Ovary (tissue), 9 donors: Measurements from ENCODE around the gene SNCG. TPM values are rescaled to one million over a fixed set of nuclear protein-coding genes. Genes with fewer than 3 reads are reported as not detected.

Source experiments
- DNase-seq, 5 donors: peaks; one replicate each; pipeline ENCODE4 v3.0.0-alpha.2; 2019 to 2020
- H3K27ac ChIP-seq, 2 donors: fragments of 200-600 bp; one replicate each; pipeline versions ENCODE4 v1.5.1 to v1.8.0; 2019 to 2022
- H3K27me3 ChIP-seq: fragments of 200-600 bp; one replicate; pipeline ENCODE4 v1.8.0; 2022
- H3K36me3 ChIP-seq: fragments of 200-600 bp; sonication (generic); one replicate; pipeline ENCODE4 v1.5.1; 2019
- H3K4me1 ChIP-seq: one replicate; pipeline ENCODE4 v1.8.1; 2013; ENCODE audit warnings: mild to moderate bottlenecking, moderate library complexity; ENCODE audit not compliant: insufficient read depth
- H3K4me3 ChIP-seq: fragments of 200-600 bp; sonication (generic); one replicate; pipeline ENCODE4 v1.5.1; 2017
- H3K9me3 ChIP-seq, 2 donors: fragments of 200-600 bp in 1 of 2; sonication (generic) in 1 of 2; one replicate each; pipeline versions ENCODE4 v1.5.1 to v1.8.1; 2013 to 2019; ENCODE audit warnings: mild to moderate bottlenecking in 1 of 2, moderate library complexity in 1 of 2
- EP300 ChIP-seq: sonication (generic); formaldehyde crosslinking; IDR thresholded peaks from one replicate; pipeline ENCODE4 v1.6.1; 2017; ENCODE audit warnings: antibody characterized with exemption
- POLR2A ChIP-seq: fragments of 450-650 bp; IDR thresholded peaks from one replicate; pipeline ENCODE4 v1.6.1; 2017; ENCODE audit warnings: antibody characterized with exemption, mild to moderate bottlenecking, moderate library complexity
- WGBS, 3 donors: extraction: QIAGEN DNeasy Blood & Tissue Kit in 1 of 3; methylation state at CpG; one replicate each; pipeline versions ENCODE4 v1.1.5 to v1.1.7; 2013 to 2017; 5-methylcytosine and 5-hydroxymethylcytosine counted together
- intact Hi-C, 4 donors: fragments of 100-400 bp; cut with DNase I; formaldehyde crosslinking; loops; one replicate each; pipeline versions ENCODE4 v1.11.0 to v1.15.1; 2022 to 2023
- polyA plus RNA-seq, 2 donors: library from polyadenylated mRNA; stranded (reverse); fragments of 200-250 nt in 1 of 2; fragments of 350-450 nt in 1 of 2; fragmentation: Illumina TruSeq in 1 of 2; extraction: RNeasy Lipid Tissue Mini Kit (QIAGEN cat#74804) in 1 of 2; gene quantifications; one replicate each; pipeline ENCODE4 v1.2.3, GENCODE V29; 2013 to 2014
- total RNA-seq, 7 donors: library from RNA; depleted of rRNA in 2 of 7; stranded (reverse); fragments of >200 nt in 2 of 7; fragmentation: NEBNext Ultra II Directional in 3 of 7; extraction: Animal tissue kit (Norgen Biotek cat#: 25700) in 3 of 7; gene quantifications; one replicate each; pipeline versions ENCODE4 v1.1.0 to v1.2.4, GENCODE V29; 2016 to 2023
- TF ChIP-seq, protein P1 (sequence below), 3 donors: fragments of 450-650 bp in 2 of 3; fragments of 200-600 bp in 1 of 3; IDR thresholded peaks; one replicate each; pipeline versions ENCODE4 v1.5.1 to v1.8.0; 2016 to 2022; ENCODE audit warnings: antibody characterized with exemption in 3 of 3, mild to moderate bottlenecking in 1 of 3
- donor health status: DM: no; HTN: no; CAD: no; lungs with moderate emphysema.
- donor health status: DM: no; HTN: no; CAD: no.
- donor health status: Bipolar disorder and iron deficiency.
- donor health status: DM: yes; HTN: yes; CAD: no.
- donor health status: DM: no; HTN: no; CAD: no.
- donor health status: DM: yes; HTN: yes; CAD: no.

Gene SNCG
- total and polyA plus RNA-seq, 9 donors, result 13.7 to 76.1 (median 41.9) TPM

DNA sequence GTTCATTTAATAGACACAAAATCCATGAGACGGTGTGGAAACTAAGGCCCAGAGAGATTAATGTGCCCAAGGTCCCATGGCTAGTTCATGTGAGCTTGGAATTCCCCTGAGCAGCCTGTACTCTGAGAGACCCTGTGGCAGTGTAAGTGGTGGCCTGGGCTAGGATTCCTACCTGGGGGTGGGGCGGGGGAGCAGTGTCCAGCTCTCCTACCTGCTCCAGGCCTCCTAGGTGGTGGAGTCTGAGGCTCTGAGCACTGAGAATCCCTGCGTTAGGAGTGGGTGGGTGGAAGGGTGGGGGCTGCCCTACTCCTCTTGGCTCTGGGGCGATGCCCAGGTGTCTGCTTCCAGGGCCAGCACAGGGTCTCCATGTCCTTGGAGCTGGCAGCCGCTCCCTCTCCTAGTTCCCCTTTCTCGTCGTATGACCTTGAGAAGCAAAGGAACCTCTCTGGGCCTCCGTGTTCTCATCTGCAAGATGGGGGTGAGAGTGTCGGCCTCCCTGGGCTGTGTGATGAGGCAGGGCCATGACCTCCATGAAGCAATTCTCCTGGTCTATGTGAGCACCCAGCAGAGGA is 2.5 kb downstream of the SNCG start:
- Histone ChIP-seq H3K4me3 (no peak overlapping the region), H3K27ac (peak overlapping the region in 1 of 2 donors; percentile 89), H3K27me3 (no peaks in the 10 kb centered on the region), H3K36me3 (no peaks in the 10 kb centered on the region), H3K9me3 (no peaks in the 10 kb centered on the region), H3K4me1 (peaks cover 26% of the 10 kb centered on the region)
- peak in 3 of 5 donors; percentile 16 to 42 (median 30) for DNase-seq
- 62 to 75% (median 64%) methylated on average over 9 of the region's 9 CpGs for WGBS, 3 donors
- TF ChIP-seq EP300, result no peak
- TF ChIP-seq POLR2A, result no peak
- TF ChIP-seq, protein P1, sequence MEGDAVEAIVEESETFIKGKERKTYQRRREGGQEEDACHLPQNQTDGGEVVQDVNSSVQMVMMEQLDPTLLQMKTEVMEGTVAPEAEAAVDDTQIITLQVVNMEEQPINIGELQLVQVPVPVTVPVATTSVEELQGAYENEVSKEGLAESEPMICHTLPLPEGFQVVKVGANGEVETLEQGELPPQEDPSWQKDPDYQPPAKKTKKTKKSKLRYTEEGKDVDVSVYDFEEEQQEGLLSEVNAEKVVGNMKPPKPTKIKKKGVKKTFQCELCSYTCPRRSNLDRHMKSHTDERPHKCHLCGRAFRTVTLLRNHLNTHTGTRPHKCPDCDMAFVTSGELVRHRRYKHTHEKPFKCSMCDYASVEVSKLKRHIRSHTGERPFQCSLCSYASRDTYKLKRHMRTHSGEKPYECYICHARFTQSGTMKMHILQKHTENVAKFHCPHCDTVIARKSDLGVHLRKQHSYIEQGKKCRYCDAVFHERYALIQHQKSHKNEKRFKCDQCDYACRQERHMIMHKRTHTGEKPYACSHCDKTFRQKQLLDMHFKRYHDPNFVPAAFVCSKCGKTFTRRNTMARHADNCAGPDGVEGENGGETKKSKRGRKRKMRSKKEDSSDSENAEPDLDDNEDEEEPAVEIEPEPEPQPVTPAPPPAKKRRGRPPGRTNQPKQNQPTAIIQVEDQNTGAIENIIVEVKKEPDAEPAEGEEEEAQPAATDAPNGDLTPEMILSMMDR (IDR thresholded peaks at IDR 0.05), result no peak
- intact Hi-C loops, result loop anchor here in 1 of 4 donors (10.0 kb wide), 1 partner anchor 134 kb away; the partner anchor contains the start of genes GLUD1 and SHLD2

DNA sequence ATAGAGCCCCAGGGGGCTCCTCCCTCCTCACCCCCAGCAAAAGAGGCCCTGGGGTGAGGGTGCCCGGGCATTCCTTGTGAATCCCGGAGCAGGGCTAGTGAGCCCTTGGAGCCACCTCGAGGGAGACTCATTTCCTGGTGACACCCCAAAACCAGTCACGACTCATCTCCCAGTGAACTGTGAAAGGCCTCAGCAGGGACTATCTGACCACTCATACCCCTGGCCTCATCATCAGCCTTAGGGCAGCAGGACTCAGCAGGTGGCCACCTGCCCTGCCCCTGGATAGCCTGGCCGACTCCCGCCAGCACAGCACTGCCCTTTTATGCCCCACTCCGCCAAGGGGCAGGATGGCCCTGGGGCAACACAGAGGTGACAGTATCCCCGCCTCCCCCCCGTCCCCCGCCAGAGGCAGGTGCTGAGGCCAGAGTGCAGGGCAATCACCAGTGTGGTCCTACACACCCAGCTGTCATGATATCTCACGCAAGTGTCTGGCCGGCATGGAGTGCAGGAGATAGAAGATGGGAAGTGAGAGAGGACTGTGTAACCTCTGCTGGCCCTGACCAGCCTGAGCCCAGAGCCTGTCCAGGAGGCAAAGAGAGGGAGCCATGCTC is 3.2 kb downstream of the SNCG start:
- Histone ChIP-seq H3K4me1 (peaks cover 25% of the 10 kb centered on the region), H3K27me3 (no peaks in the 10 kb centered on the region), H3K9me3 (no peaks in the 10 kb centered on the region), H3K4me3 (no peak overlapping the region), H3K36me3 (no peaks in the 10 kb centered on the region), H3K27ac (no peak overlapping the region)
- peak in 3 of 5 donors; percentile 16 to 36 (median 28) for DNase-seq
- no peak for TF ChIP-seq POLR2A
- TF ChIP-seq, protein P1 (IDR thresholded peaks at IDR 0.05), result no peak
- no peak for TF ChIP-seq EP300
- intact Hi-C loops, result loop anchor here in 1 of 4 donors (10.0 kb wide), 1 partner anchor 133 kb away; the partner anchor contains the start of genes GLUD1 and SHLD2
- WGBS, 3 donors, result 86 to 88% (median 87%) methylated on average over 12 of the region's 12 CpGs

DNA sequence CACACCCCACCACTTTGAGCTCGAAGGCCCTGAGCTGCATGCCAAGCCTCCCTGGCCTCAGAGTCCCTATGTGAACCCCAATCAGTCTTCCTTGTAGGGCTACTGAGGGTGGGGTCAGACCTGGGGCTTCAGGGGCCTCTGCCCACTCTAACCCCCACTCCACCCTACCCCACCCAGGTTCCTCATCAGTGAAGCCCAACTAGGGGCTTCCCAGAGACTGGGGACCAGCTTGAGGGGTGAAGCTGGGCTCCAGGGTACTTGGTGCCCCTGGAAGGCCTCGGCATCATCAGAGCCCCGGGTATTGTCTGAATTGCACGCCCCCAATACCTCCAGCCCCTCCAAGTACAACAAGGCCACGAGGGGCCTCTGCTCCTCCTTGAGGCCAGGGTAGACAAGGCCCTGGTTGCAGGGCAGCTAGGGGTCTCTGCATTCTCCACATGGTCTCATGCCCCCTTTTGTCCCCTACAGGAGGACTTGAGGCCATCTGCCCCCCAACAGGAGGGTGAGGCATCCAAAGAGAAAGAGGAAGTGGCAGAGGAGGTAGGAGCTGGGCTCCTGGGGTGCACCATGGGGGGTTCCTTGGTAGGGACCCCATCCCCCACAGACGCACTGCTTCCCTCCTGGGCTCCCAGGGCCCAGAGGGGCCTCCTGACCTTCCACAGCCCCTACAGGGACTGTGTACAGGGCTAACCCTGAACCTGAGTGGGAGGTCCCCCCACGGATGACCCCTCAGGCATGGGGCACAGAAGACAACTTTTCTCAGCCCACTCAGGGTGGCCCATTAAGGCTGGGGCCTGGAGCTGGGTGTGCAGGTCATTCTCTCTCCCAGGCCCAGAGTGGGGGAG is 4.0 kb downstream of the SNCG start:
- TF ChIP-seq EP300 (no peak), POLR2A (no peak)
- TF ChIP-seq, protein P1 (IDR thresholded peaks at IDR 0.05), result no peak
- intact Hi-C loops, result loop anchor here in 1 of 4 donors (10.0 kb wide), 1 partner anchor 132 kb away; the partner anchor contains the start of genes GLUD1 and SHLD2
- WGBS, 3 donors, result 84 to 90% (median 85%) methylated on average over 7 of the region's 7 CpGs
- Histone ChIP-seq H3K36me3 (no peaks in the 10 kb centered on the region), H3K27ac (no peak overlapping the region), H3K27me3 (no peaks in the 10 kb centered on the region), H3K4me3 (no peak overlapping the region), H3K9me3 (no peaks in the 10 kb centered on the region), H3K4me1 (peaks cover 30% of the 10 kb centered on the region)
- peak in 3 of 5 donors; percentile 7 to 21 (median 19) for DNase-seq

DNA sequence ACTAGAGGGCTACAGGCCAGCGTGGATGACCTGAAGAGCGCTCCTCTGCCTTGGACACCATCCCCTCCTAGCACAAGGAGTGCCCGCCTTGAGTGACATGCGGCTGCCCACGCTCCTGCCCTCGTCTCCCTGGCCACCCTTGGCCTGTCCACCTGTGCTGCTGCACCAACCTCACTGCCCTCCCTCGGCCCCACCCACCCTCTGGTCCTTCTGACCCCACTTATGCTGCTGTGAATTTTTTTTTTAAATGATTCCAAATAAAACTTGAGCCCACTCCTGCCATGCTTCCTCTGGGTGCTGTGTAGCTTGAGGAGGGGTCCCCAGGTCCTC is 4.5 kb downstream of the SNCG start:
- Histone ChIP-seq H3K27ac (no peak overlapping the region), H3K36me3 (no peaks in the 10 kb centered on the region), H3K4me3 (no peak overlapping the region), H3K9me3 (no peaks in the 10 kb centered on the region), H3K4me1 (peaks cover 33% of the 10 kb centered on the region), H3K27me3 (no peaks in the 10 kb centered on the region)
- WGBS, 3 donors, result 92 to 96% (median 94%) methylated on average over 7 of the region's 7 CpGs
- TF ChIP-seq POLR2A (no peak), EP300 (no peak)
- TF ChIP-seq, protein P1 (IDR thresholded peaks at IDR 0.05), result no peak
- intact Hi-C loops, result loop anchor here in 2 of 4 donors (1.0 to 10.0 kb wide), 2 partner anchors 21 to 132 kb away; partner anchors contain the start of genes GLUD1 (in 1 of the 2) and SHLD2 (in 1 of the 2)
- peak in 1 of 5 donors; percentile 20 for DNase-seq
